ENCODE measurements around the gene REC8. TPM values are rescaled to one million over a fixed set of nuclear protein-coding genes. Genes with fewer than 3 reads are reported as not detected.

The REC8 gene
- total and polyA plus RNA-seq, 10 of the 15 experiments (the other 5 are each of a cell fraction or from before 2014, with no cell fraction given): 4.2 to 76.9 (median 29.1) TPM

DNA sequence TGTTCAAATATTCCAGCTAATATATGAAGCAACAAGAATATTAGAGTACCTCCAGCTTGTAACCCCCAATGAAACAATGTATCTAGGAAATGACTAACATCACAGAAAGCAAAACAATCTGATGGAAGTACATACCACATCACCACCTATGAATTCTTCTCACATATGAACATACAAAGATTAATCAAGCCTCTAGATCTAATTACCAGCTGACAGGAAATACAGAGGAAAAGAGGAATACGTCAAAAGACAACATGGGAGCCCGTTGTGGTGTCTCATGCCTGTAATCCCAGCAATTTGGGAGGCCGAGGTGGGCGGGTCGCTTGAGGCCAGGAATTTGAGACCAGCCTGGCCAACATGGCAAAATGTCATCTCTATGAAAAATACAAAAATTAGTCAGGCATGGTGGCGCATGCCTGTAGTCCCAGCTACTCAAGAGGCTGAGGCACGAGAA, 52.8 kb downstream of the REC8 start:
- Histone ChIP-seq H4K20me1 (ENCODE audit: control insufficient read depth, insufficient read depth) (no peaks in the 10 kb centered on the region), H3K27ac (ENCODE audit: control insufficient read depth, insufficient read depth) (no peak overlapping the region), H3K27me3 (replicated peaks in 1 of 2; ENCODE audit: control insufficient read depth in 2 of 2, insufficient read depth in 2 of 2, low read length in 1 of 2) (no peaks in the 10 kb centered on the region), H3K9ac (ENCODE audit: control insufficient read depth, insufficient read depth, low read length) (no peak overlapping the region), H3K4me2 (ENCODE audit: control insufficient read depth, insufficient read depth) (no peak overlapping the region), H3K36me3 (ENCODE audit: control insufficient read depth in 2 of 2, insufficient read depth in 2 of 2, low read length in 1 of 2) (no peaks in the 10 kb centered on the region; a peak in 2 of 4 replicates), H3K79me2 (ENCODE audit: control insufficient read depth, insufficient read depth, low read length) (peaks cover 7% of the 10 kb centered on the region), H3K4me1 (ENCODE audit: control insufficient read depth, insufficient read depth, low read length) (no peaks in the 10 kb centered on the region), H2AFZ (ENCODE audit: control insufficient read depth, low read depth, low read length) (no peak overlapping the region), H3K9me3 (replicated peaks; ENCODE audit: control insufficient read depth, insufficient read depth, low read length) (no peaks in the 10 kb centered on the region), H3K4me3 (no peak overlapping the region)
- intact Hi-C loops (cut with micrococcal nuclease; ENCODE audit: unreplicated experiment) (no loop called here), in situ Hi-C loops (cut with MboI) (no loop called here)
- SMC1A ChIA-PET (ENCODE audit: uncharacterized antibody, unreplicated experiment): no interaction called here
- no TSS peak for BruUV-seq (replicated peaks)
- CTCF ChIA-PET: interaction anchor here (1.4 kb wide), 1 partner anchor 9 kb away, joined by 4 read pairs; the partner anchor contains the start of gene MDP1
- 89% methylated on average over 7 of the region's 7 CpGs for WGBS (ENCODE audit: insufficient coverage, insufficient replicate concordance, low lambda C conversion rate, missing lambda C conversion rate)
- ATAC-seq (no peak), FAIRE-seq (no peak), DNase-seq (ENCODE audit: low read depth, low spot score) (no peak)
- TF ChIP-seq RAD51 (IDR thresholded peaks at IDR 0.05) (no peak), GABPA (IDR thresholded peaks at IDR 0.05; ENCODE audit: low read depth) (no peak), CHD2 (IDR thresholded peaks at IDR 0.05; ENCODE audit: borderline replicate concordance, low read depth, low read length) (no peak), BMI1 (IDR thresholded peaks at IDR 0.05; ENCODE audit: borderline replicate concordance) (no peak), CREM (IDR thresholded peaks at IDR 0.05; ENCODE audit: low read depth) (no peak), NFYB (IDR thresholded peaks at IDR 0.05; ENCODE audit: insufficient read depth, low read depth, low read length) (no peak), HDAC2 (IDR thresholded peaks at IDR 0.05) (no peak), CHD1 (IDR thresholded peaks at IDR 0.05; ENCODE audit: low read depth, low read length) (no peak), HDGF (IDR thresholded peaks at IDR 0.05) (no peak), SUZ12 (IDR thresholded peaks at IDR 0.05; ENCODE audit: unreplicated experiment) (no peak), EZH2 (IDR thresholded peaks at IDR 0.05; ENCODE audit: borderline replicate concordance, control insufficient read depth, low read depth, low read length) (no peak), SREBF1 (IDR thresholded peaks at IDR 0.05; ENCODE audit: low read length) (no peak), ZNF274 (IDR thresholded peaks at IDR 0.05; ENCODE audit: insufficient read depth, insufficient read length) (no peak)
- TF ChIP-seq, protein P1, sequence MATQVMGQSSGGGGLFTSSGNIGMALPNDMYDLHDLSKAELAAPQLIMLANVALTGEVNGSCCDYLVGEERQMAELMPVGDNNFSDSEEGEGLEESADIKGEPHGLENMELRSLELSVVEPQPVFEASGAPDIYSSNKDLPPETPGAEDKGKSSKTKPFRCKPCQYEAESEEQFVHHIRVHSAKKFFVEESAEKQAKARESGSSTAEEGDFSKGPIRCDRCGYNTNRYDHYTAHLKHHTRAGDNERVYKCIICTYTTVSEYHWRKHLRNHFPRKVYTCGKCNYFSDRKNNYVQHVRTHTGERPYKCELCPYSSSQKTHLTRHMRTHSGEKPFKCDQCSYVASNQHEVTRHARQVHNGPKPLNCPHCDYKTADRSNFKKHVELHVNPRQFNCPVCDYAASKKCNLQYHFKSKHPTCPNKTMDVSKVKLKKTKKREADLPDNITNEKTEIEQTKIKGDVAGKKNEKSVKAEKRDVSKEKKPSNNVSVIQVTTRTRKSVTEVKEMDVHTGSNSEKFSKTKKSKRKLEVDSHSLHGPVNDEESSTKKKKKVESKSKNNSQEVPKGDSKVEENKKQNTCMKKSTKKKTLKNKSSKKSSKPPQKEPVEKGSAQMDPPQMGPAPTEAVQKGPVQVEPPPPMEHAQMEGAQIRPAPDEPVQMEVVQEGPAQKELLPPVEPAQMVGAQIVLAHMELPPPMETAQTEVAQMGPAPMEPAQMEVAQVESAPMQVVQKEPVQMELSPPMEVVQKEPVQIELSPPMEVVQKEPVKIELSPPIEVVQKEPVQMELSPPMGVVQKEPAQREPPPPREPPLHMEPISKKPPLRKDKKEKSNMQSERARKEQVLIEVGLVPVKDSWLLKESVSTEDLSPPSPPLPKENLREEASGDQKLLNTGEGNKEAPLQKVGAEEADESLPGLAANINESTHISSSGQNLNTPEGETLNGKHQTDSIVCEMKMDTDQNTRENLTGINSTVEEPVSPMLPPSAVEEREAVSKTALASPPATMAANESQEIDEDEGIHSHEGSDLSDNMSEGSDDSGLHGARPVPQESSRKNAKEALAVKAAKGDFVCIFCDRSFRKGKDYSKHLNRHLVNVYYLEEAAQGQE (IDR thresholded peaks at IDR 0.05; ENCODE audit: low read depth, low read length): no peak
- RAD21 ChIA-PET (ENCODE audit: unreplicated experiment): interaction anchor here (1.2 kb wide), 1 partner anchor 62 kb away, joined by 3 read pairs; no protein-coding TSS in a partner anchor
- POLR2A ChIA-PET: interaction anchor here (0.6 to 1.5 kb wide), 3 partner anchors 14 to 41 kb away, joined by 3 read pairs; no protein-coding TSS in a partner anchor
